Activated CD4-positive, alpha-beta T cell treated with anti-CD3 and anti-CD28 coated beads for 36 hours (primary cell): ENCODE data around the gene LRBA. TPM values are rescaled to one million over a fixed set of nuclear protein-coding genes. Genes with fewer than 3 reads are reported as not detected.

Experiments
- ATAC-seq: fragments of 200-7000 bp; cut with Tn5 transposase; one replicate; pipeline ENCODE4 v1.10.0; 2021; ENCODE audit warnings: mild to moderate bottlenecking, moderate library complexity
- CTCF ChIA-PET: fragments of 350-600 bp; sonication (Branson Sonifier 250); formaldehyde crosslinking; loops from one replicate; lab custom pipeline; 2021; ENCODE audit warnings: antibody characterized with exemption; lab: Charles Lee
- POLR2A ChIA-PET: fragments of 350-600 bp; sonication (Branson Sonifier 250); formaldehyde crosslinking; loops from one replicate; lab custom pipeline; 2021; ENCODE audit warnings: antibody characterized with exemption, inconsistent platforms; lab: Charles Lee
- DNase-seq: peaks from one replicate; pipeline ENCODE4 v3.0.0-alpha.2; 2020
- H3K27ac Mint-ChIP-seq: one replicate; pipeline ENCODE4 v1.8.0; 2021; ENCODE audit warnings: mixed read lengths
- H3K27me3 Mint-ChIP-seq: one replicate; pipeline ENCODE4 v1.8.0; 2021; ENCODE audit warnings: mixed read lengths
- H3K36me3 Mint-ChIP-seq: one replicate; pipeline ENCODE4 v1.8.0; 2021; ENCODE audit warnings: low read depth, mixed read lengths
- H3K4me1 Mint-ChIP-seq: one replicate; pipeline ENCODE4 v1.8.0; 2021; ENCODE audit warnings: mixed read lengths
- H3K4me3 Mint-ChIP-seq: one replicate; pipeline ENCODE4 v1.8.0; 2021; ENCODE audit warnings: mild to moderate bottlenecking, moderate library complexity, mixed read lengths
- H3K9me3 Mint-ChIP-seq: one replicate; pipeline ENCODE4 v1.8.0; 2021; ENCODE audit warnings: low read depth, mixed read lengths
- intact Hi-C, 2 experiments: fragments of 100-400 bp; cut with DNase I in 1 of 2; cut with micrococcal nuclease in 1 of 2; formaldehyde crosslinking; loops; one replicate each; pipeline versions ENCODE4 v1.14.2 to v1.15.1; 2022 to 2024; cut with DNase I, micrococcal nuclease
- total RNA-seq, 2 experiments: library from RNA; stranded (reverse); gene quantifications; one replicate each; pipeline ENCODE4 v1.2.3, GENCODE V29; 2021

The LRBA gene
- total RNA-seq, 2 experiments from 2014 or later: 56.6 to 59.2 TPM

- ATAC-seq: no peak
- no peak overlapping the region for H3K4me3 Mint-ChIP-seq
- peaks cover 3% of the 10 kb centered on the region for H3K27me3 Mint-ChIP-seq
- ChIA-PET CTCF (no interaction called here), POLR2A (no interaction called here)
- H3K4me1 Mint-ChIP-seq: no peaks in the 10 kb centered on the region
- H3K36me3 Mint-ChIP-seq: no peaks in the 10 kb centered on the region
- no peak overlapping the region for H3K27ac Mint-ChIP-seq
- H3K9me3 Mint-ChIP-seq: no peaks in the 10 kb centered on the region
- intact Hi-C loops: no loop called here
- DNase-seq: no peak
Measured at GRCh38 chr4:150215601-150216000, 799.5 kb downstream of the LRBA start.

Other genes with a start within 250 kb of the LRBA start
- gene RPS3A, start 84.3 kb upstream of the LRBA start, total RNA-seq: 1,000 to 10,000 TPM; 2,077 to 2,995 TPM